RWPE1 (cell line): ENCODE measurements around the gene ARHGAP24.
A peak's percentile ranks its signal among the peaks of the same experiment; 100 is the strongest.

Source experiments
- CTCF ChIA-PET: fragments of 350-600 bp; sonication (Branson Sonifier 250); formaldehyde crosslinking; extraction: SDS; loops from one replicate; lab custom pipeline; 2021; lab: Yijun Ruan, JAX
- POLR2A ChIA-PET: fragments of 400-600 bp; formaldehyde crosslinking; extraction: SDS; loops from one replicate; lab custom pipeline; 2020; ENCODE audit warnings: antibody characterized with exemption; ENCODE audit not compliant: low non-redundant PET; lab: Yijun Ruan, JAX
- DNase-seq: peaks from one replicate; pipeline ENCODE4 v3.0.0; 2012; ENCODE audit warnings: low spot score
- H3K27ac ChIP-seq: fragments of 450-650 bp; 2 replicates; pipeline ENCODE4 v1.5.1; 2017
- CTCF ChIP-seq: fragments of 450-650 bp; conservative IDR thresholded peaks from 2 replicates; pipeline ENCODE4 v1.5.1; 2017; ENCODE audit warnings: low read depth, mild to moderate bottlenecking

The ARHGAP24 gene

GRCh38 chr4:85787133-85787532 lies 312.2 kb downstream of the ARHGAP24 start:
- POLR2A ChIA-PET = no interaction called here
- no peak for TF ChIP-seq CTCF
- peak; percentile 26 for DNase-seq
- no peak overlapping the region for H3K27ac ChIP-seq
- CTCF ChIA-PET = interaction anchor here (1.6 kb wide), 1 partner anchor 10 kb away, joined by 5 read pairs; no protein-coding TSS in a partner anchor

DNA sequence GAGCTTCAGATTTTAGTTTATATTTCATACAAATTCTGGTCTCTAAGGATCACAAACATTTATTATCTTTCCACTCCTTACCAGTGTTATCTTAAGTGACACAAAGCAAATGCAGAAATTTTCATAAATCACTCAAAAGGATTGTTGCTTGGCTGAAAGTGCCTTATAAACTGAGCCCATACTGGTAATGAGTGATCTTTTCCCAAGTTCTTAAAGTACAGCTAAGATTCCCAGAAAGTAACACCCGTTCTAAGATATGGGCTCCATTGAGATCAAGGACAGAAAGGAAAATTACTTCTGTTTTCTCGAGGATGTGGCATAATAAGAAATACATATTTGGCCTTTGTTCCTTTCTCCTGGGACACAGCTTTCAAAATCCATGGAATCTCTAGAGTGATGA lies 313.7 kb downstream of the ARHGAP24 start:
- CTCF ChIA-PET = interaction anchor here (1.6 kb wide), 1 partner anchor 9 kb away, joined by 5 read pairs; no protein-coding TSS in a partner anchor
- DNase-seq = no peak
- no peak for TF ChIP-seq CTCF
- no peak overlapping the region for H3K27ac ChIP-seq
- POLR2A ChIA-PET = no interaction called here

DNA sequence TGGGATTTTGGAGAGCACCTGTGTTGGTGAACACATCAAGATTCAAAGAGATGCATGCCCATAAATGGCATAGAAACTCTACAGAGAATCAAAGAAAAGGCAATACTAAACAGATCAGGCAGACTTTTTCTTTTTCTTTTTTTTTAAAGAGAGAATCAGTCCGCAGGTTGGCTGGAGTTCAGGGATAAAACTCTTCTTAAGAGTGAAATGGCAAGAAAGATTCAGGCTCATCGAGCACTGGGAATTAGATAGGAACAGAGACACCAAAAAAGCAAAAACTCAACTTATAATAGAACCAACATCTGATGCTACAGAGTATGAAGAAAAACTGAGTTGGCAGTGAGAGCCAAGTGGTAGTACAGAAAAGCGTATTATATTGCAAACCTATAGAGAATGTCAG lies 314.3 kb downstream of the ARHGAP24 start:
- no peak overlapping the region for H3K27ac ChIP-seq
- DNase-seq = no peak
- POLR2A ChIA-PET = no interaction called here
- no peak for TF ChIP-seq CTCF
- CTCF ChIA-PET = no interaction called here

DNA sequence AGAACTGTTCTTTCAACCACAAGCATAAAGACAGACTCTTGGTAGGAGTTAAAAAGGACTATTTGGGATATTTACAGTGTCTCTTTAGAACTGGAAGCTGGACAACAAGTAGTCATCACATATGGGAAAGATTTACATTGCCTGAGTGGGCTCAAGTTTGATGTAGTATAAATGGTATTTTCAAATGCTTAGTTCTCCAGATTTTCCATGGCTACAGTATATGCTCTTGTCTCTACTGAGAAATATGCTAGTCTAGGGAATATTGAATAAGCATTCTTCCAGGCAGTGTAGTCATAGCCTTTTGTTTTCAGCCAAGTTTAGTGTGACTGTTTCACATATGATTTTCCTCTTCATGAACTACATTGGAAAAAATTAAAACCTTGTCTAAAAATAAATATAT lies 315.6 kb downstream of the ARHGAP24 start:
- ChIA-PET POLR2A (no interaction called here), CTCF (no interaction called here)
- DNase-seq = no peak
- H3K27ac ChIP-seq = no peak overlapping the region
- TF ChIP-seq CTCF = no peak

GRCh38 chr4:85792376-85793232 lies 317.7 kb downstream of the ARHGAP24 start:
- no peak overlapping the region for H3K27ac ChIP-seq
- TF ChIP-seq CTCF = no peak
- ChIA-PET POLR2A (no interaction called here), CTCF (interaction anchor here (0.6 to 1.0 kb wide), 2 partner anchors 74 to 244 kb away, joined by 4 to 5 read pairs; no protein-coding TSS in a partner anchor)
- DNase-seq = no peak

DNA sequence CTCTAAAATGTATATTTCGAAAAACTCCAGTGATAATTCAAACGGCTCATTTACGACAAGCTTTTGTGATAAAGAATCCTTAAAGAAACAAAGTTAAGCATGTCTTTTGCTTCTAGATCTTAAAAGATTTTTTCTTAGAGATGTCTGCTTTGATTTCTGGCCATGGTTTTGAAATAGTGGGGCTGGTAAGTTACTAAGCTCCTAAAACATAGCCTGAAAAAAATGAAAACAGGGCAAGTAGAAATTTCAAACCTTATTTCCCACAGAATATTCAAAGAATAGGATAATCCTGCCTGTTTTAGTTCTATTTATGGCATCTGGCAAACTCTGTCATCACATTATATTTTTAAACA lies 318.3 kb downstream of the ARHGAP24 start:
- ChIA-PET CTCF (interaction anchor here (0.6 kb wide), 1 partner anchor 243 kb away, joined by 5 read pairs; no protein-coding TSS in a partner anchor), POLR2A (no interaction called here)
- no peak for DNase-seq
- no peak overlapping the region for H3K27ac ChIP-seq
- no peak for TF ChIP-seq CTCF
